ENCODE data around the gene LTBP4.
A peak's percentile ranks its signal among the peaks of the same experiment; 100 is the strongest.

LTBP4 gene

GRCh38 chr19:40600570-40601133 is 517 bp upstream of the LTBP4 start (continued):
- TF ChIP-seq ZBTB11 (tag by site-specific recombination; conservative IDR thresholded peaks at IDR 0.05; ENCODE audit: low read depth), result no peak
- TF ChIP-seq ZNF701 (tag by site-specific recombination; IDR thresholded peaks at IDR 0.05), result no peak
- TF ChIP-seq ZFP37 (tag by site-specific recombination; IDR thresholded peaks at IDR 0.05), result no peak
- no peak for TF ChIP-seq ZNF501 (tag by site-specific recombination; IDR thresholded peaks at IDR 0.05)
- TF ChIP-seq ZNF707 (tag by site-specific recombination; IDR thresholded peaks at IDR 0.05), result no peak

- peaks cover 57% of the 10 kb centered on the region for H3K4me1 ChIP-seq (ENCODE audit: control insufficient read depth, insufficient read depth, low read length)
- no peaks in the 10 kb centered on the region for H3K36me3 ChIP-seq (ENCODE audit: control insufficient read depth in 2 of 2, insufficient read depth in 1 of 2, low read length in 2 of 2)
- ChIA-PET CTCF (interaction anchor here (0.5 to 20.7 kb wide), 41 partner anchors 10 to 706 kb away, joined by 3 to 470 read pairs (median 7); partner anchors contain the start of genes BLVRB and SERTAD3), POLR2A (interaction anchor here (0.6 to 5.1 kb wide), 16 partner anchors 11 to 255 kb away, joined by 3 to 60 read pairs (median 6); partner anchors contain the start of genes ACTMAP, BLVRB, C19orf47 and PLD3)
- no peak overlapping the region for H3K4me3 ChIP-seq (ENCODE audit: low read depth, low read length)
- no peaks in the 10 kb centered on the region for H3K9me3 ChIP-seq (ENCODE audit: control insufficient read depth, insufficient read depth, low read depth, low read length)
- H3K27ac ChIP-seq (ENCODE audit: extremely low read depth, low read depth, low read length), result peak overlapping the region; percentile 53
- TF ChIP-seq ZNF248 (tag by site-specific recombination; IDR thresholded peaks at IDR 0.05) (peak; percentile 16; the same call in 1 of the 2 replicates), ZNF266 (tag by site-specific recombination; IDR thresholded peaks at IDR 0.05; ENCODE audit: low read depth) (0 out of 2 replicates have a peak, but pooled peaks have one; percentile 18), ZNF354C (tag by site-specific recombination; IDR thresholded peaks at IDR 0.05; ENCODE audit: borderline replicate concordance, low read depth) (no peak), ZBTB11 (tag by site-specific recombination; conservative IDR thresholded peaks at IDR 0.05; ENCODE audit: low read depth) (no peak), IKZF3 (tag by site-specific recombination; IDR thresholded peaks at IDR 0.05) (peak; percentile 34; the same call in 1 of the 2 replicates), FEZF1 (tag by site-specific recombination; IDR thresholded peaks at IDR 0.05) (0 out of 2 replicates have a peak, but pooled peaks have one; percentile 1)
Measured at GRCh38 chr19:40603071-40603388, 1.9 kb downstream of the LTBP4 start.

- Histone ChIP-seq H3K27ac (ENCODE audit: extremely low read depth, low read depth, low read length) (peak overlapping the region; percentile 53), H3K4me1 (ENCODE audit: control insufficient read depth, insufficient read depth, low read length) (peaks cover 52% of the 10 kb centered on the region), H3K4me3 (ENCODE audit: low read depth, low read length) (peak overlapping the region; percentile 35), H3K36me3 (ENCODE audit: control insufficient read depth in 2 of 2, insufficient read depth in 1 of 2, low read length in 2 of 2) (no peaks in the 10 kb centered on the region), H3K9me3 (ENCODE audit: control insufficient read depth, insufficient read depth, low read depth, low read length) (no peaks in the 10 kb centered on the region)
- CTCF ChIA-PET, result interaction anchor here (0.6 to 20.7 kb wide), 45 partner anchors 10 to 775 kb away, joined by 3 to 470 read pairs (median 5); partner anchors contain the start of genes BLVRB, SERTAD3 and SPTBN4
- POLR2A ChIA-PET, result interaction anchor here (0.5 to 5.1 kb wide), 36 partner anchors 9 to 836 kb away, joined by 3 to 60 read pairs (median 6); partner anchors contain the start of genes ACTMAP, BLVRB, C19orf47 and DMAC2
- TF ChIP-seq ZNF704 (tag by site-specific recombination; IDR thresholded peaks at IDR 0.05) (no peak; the same call in 1 of the 2 replicates), ZNF558 (tag by site-specific recombination; IDR thresholded peaks at IDR 0.05) (no peak; the same call in 1 of the 2 replicates), BCL11B (tag by site-specific recombination; IDR thresholded peaks at IDR 0.05; ENCODE audit: low read depth) (peak; percentile 95), ZNF701 (tag by site-specific recombination; IDR thresholded peaks at IDR 0.05) (no peak), KLF7 (tag by site-specific recombination; IDR thresholded peaks at IDR 0.05; ENCODE audit: borderline replicate concordance) (peak; percentile 99), ZNF140 (tag by site-specific recombination; IDR thresholded peaks at IDR 0.05) (no peak), TRIM28 (IDR thresholded peaks at IDR 0.05; ENCODE audit: borderline replicate concordance, low read length) (no peak), ZNF335 (tag by site-specific recombination; conservative IDR thresholded peaks at IDR 0.05) (peak; percentile 86), ZNF555 (tag by site-specific recombination; conservative IDR thresholded peaks at IDR 0.05) (no peak), ZNF76 (tag by site-specific recombination; IDR thresholded peaks at IDR 0.05; ENCODE audit: borderline replicate concordance, low read depth) (peak; percentile 68), ZNF747 (tag by site-specific recombination; IDR thresholded peaks at IDR 0.05) (no peak), TCF7L2 (IDR thresholded peaks at IDR 0.05; ENCODE audit: borderline replicate concordance, low read depth, low read length) (no peak), MYNN (tag by site-specific recombination; IDR thresholded peaks at IDR 0.05; ENCODE audit: borderline replicate concordance) (no peak), ZNF211 (tag by site-specific recombination; IDR thresholded peaks at IDR 0.05; ENCODE audit: low read depth) (no peak), ZFP3 (tag by site-specific recombination; IDR thresholded peaks at IDR 0.05; ENCODE audit: low read depth) (no peak)
Measured at GRCh38 chr19:40603389-40604170, 2.4 kb downstream of the LTBP4 start.
